BLaER1 (cell line): ENCODE data around the gene PCMT1.
"Not testable (repeated sequence)": the region's sequence is repeated elsewhere in the genome, so short reads cannot be mapped to it uniquely, and the experiment has no call there.

Experiments used
- H3K27ac ChIP-seq: shearing (Covaris generic); formaldehyde crosslinking; 2 replicates; pipeline ENCODE4 v1.8.1; 2022
- H3K27me3 ChIP-seq: shearing (Covaris generic); formaldehyde crosslinking; 2 replicates; pipeline ENCODE4 v1.8.1; 2022
- H3K36me3 ChIP-seq: shearing (Covaris generic); formaldehyde crosslinking; 2 replicates; pipeline ENCODE4 v1.8.1; 2022
- H3K4me1 ChIP-seq: shearing (Covaris generic); formaldehyde crosslinking; 2 replicates; pipeline ENCODE4 v1.8.1; 2022
- H3K4me2 ChIP-seq: shearing (Covaris generic); formaldehyde crosslinking; 2 replicates; pipeline ENCODE4 v1.8.1; 2022
- H3K4me3 ChIP-seq: shearing (Covaris generic); formaldehyde crosslinking; 2 replicates; pipeline ENCODE4 v1.8.1; 2022
- H3K9ac ChIP-seq: shearing (Covaris generic); formaldehyde crosslinking; 2 replicates; pipeline ENCODE4 v1.8.1; 2022
- H3K9me3 ChIP-seq: shearing (Covaris generic); formaldehyde crosslinking; 2 replicates; pipeline ENCODE4 v1.8.1; 2022
- H4K20me1 ChIP-seq: shearing (Covaris generic); formaldehyde crosslinking; 2 replicates; pipeline ENCODE4 v1.8.1; 2022
- Cebpa-rat ChIP-seq: shearing (Covaris generic); IDR thresholded peaks from 2 replicates; pipeline ENCODE4 v1.8.1; 2022

Gene PCMT1

DNA sequence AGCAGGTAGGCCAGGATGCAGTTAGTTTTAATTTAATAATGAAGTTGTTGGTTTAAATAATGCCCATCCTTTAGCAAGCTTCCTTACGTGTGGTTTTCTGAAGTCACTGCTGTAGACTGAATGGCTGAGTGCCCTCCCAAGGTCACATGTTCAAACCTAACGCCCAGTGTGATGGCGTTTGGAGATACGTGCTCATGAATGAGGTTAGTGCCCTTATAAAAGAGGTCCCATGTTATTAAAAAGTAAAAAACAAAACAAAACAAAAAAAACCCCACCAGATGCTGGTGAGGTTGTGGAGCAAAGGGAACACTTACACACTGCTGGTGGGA lies 98.4 kb downstream of the PCMT1 start:
- Histone ChIP-seq H3K4me2 (no peak overlapping the region), H3K27ac (no peak overlapping the region), H4K20me1 (no peaks in the 10 kb centered on the region), H3K27me3 (no peaks in the 10 kb centered on the region), H3K4me3 (no peak overlapping the region), H3K36me3 (no peaks in the 10 kb centered on the region), H3K4me1 (peaks cover 12% of the 10 kb centered on the region), H3K9ac (no peak overlapping the region), H3K9me3 (no peaks in the 10 kb centered on the region)
- TF ChIP-seq Cebpa-rat = no peak

DNA sequence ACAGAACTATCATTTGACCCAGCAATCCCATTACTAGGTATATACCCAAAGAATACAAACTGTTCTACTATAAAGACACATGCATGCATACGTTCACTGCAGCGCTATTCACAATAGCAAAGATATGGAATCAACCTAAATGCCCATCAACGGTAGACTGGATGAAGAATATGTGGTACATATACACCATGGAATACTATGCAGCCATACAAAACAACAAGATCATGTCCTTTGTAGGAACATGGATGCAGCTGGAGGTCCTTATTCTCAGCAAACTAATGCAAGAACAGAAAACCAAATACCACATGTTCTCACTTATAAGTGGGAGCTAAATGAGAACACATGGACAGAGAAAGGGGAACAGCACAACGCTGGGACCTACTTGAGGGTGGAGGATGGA lies 98.8 kb downstream of the PCMT1 start:
- H3K27ac ChIP-seq, H3K36me3 ChIP-seq: not testable (repeated sequence)

DNA sequence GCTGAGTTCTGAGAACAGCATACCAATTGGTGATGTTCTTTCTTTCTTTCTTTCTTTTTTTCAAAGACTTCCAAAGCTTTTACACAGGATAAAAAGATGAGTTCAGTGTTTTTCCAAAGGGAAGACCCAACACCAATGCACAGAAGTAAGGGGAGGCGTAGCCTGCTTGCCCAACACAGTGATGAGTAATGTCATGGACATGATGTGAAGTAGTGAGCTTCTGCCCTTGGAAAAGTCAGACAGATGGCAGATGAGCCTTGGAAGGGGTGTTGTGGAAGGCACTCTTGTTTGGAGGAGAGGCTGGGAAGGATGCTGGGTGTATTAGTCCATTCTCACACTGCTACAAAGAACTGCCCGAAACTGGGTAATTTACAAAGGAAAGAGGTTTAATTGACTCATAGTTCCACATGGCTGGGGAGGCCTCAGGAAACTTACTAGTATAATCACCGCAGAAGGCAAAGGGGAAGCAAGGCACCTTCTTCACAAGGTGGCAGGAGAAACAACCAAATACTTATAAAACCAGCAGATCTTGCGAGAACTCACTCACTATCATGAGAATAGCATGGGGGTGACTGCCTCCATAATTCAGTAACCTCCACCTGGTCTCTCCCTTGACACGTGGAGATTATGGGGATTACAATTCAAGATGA lies 102.0 kb downstream of the PCMT1 start:
- no peak overlapping the region for H3K4me3 ChIP-seq

More for the DNA sequence above, 98.8 kb downstream of the PCMT1 start:
- peaks cover 13% of the 10 kb centered on the region for H3K4me1 ChIP-seq
- H3K4me2 ChIP-seq, H4K20me1 ChIP-seq, H3K27me3 ChIP-seq, H3K9ac ChIP-seq, H3K9me3 ChIP-seq, H3K4me3 ChIP-seq: not testable (repeated sequence)

DNA sequence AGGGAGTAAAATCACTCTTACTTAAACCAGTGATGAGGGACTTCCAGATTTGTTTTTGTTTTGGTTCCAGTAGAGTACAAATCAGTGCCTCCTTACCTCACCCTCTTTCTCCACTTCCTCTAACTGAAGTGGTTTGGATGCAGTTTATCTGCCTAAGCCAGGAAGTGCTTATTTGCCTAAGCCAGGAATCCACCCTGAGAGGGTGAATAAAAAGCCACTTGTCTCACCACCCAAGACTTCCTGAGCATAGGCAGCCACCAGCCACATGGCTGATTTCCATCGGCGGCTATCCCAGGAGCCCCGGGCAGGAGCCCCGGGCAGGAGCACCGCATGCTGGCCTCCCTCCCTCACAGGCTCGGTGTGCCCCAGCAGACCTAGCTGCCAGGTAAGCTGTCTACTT lies 102.6 kb downstream of the PCMT1 start:
- no peaks in the 10 kb centered on the region for H3K9me3 ChIP-seq
- no peak overlapping the region for H3K27ac ChIP-seq
- peak overlapping the region; percentile 59 for H3K4me2 ChIP-seq
- no peak for TF ChIP-seq Cebpa-rat
- H3K4me3 ChIP-seq = no peak overlapping the region
- H3K36me3 ChIP-seq = no peaks in the 10 kb centered on the region
- peaks cover 13% of the 10 kb centered on the region for H3K4me1 ChIP-seq
- H3K27me3 ChIP-seq = no peaks in the 10 kb centered on the region
- peaks cover 10% of the 10 kb centered on the region; the same call in 1 of the 2 replicates for H4K20me1 ChIP-seq
- H3K9ac ChIP-seq = no peak overlapping the region

More for the DNA sequence above, 102.0 kb downstream of the PCMT1 start:
- Histone ChIP-seq H3K9me3 (no peaks in the 10 kb centered on the region), H3K27ac (no peak overlapping the region), H4K20me1 (peaks cover 4% of the 10 kb centered on the region; the same call in 1 of the 2 replicates), H3K4me1 (peaks cover 13% of the 10 kb centered on the region), H3K27me3 (no peaks in the 10 kb centered on the region), H3K4me2 (peak overlapping the region; percentile 59), H3K36me3 (no peaks in the 10 kb centered on the region), H3K9ac (no peak overlapping the region)
- no peak for TF ChIP-seq Cebpa-rat

DNA sequence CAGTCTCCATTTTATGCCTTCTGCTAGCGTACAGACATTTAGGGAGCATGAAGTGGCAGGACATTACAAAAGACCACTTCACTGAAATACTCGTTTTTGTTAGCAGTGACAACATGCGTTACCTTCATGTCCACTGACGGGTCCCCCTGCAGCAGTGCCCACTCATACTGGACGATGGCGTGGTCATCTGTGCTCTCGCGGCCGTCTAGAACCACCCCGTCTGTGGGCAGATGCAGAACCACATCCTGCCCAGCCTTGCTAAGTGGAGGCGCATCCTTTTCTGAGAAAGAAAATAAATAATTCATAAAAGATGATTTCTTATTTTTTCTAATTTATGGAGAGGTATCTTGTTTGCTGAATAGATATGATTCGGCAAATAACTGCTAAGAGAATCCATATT lies 103.3 kb downstream of the PCMT1 start:
- Histone ChIP-seq H3K4me1 (peaks cover 13% of the 10 kb centered on the region), H3K9me3 (no peaks in the 10 kb centered on the region), H3K27ac (no peak overlapping the region), H3K9ac (no peak overlapping the region), H3K36me3 (no peaks in the 10 kb centered on the region), H3K4me3 (no peak overlapping the region), H3K27me3 (no peaks in the 10 kb centered on the region), H3K4me2 (no peak overlapping the region), H4K20me1 (peaks cover 13% of the 10 kb centered on the region)
- no peak for TF ChIP-seq Cebpa-rat

DNA sequence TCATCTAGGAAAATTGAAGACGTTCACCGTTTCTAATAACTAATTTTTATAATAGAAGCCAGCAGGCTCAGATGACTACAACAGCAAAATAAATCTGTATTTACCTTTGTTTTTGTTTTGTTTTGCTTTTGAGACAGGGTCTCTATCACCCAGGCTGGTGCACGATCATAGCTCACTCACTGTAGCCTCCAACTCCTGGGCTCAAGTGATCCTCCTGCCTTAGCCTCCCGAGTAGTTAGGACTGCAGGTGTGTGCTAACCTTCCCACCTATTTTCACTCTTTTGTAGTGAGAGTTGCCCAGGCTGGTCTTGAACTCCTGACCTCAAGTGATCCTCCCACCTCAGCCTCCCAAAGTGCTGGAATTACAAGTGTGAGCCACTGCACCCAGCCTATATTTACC lies 104.5 kb downstream of the PCMT1 start:
- H3K4me3 ChIP-seq = not testable (repeated sequence)

DNA sequence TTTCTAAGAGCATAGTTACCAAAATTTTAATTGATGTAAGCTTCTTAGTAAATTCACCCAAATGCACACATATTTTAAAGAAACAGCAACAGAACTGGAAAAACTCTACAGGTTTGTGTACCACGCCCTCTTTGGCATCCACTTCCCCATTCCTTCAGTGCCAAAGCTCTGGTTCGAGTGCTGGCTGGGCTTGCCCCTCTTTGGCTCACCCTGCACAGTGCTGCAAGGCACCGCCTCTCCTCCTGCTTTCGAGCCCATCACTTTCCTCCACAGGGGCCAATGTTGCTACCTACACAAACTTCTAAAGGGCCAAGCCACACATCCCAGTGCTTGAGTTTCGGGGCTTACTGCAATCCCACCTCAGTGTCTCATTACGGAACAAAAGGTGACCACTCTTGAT lies 105.0 kb downstream of the PCMT1 start:
- no peak overlapping the region for H3K27ac ChIP-seq
- no peaks in the 10 kb centered on the region for H3K36me3 ChIP-seq
- no peaks in the 10 kb centered on the region for H3K9me3 ChIP-seq
- no peak overlapping the region for H3K9ac ChIP-seq
- no peak for TF ChIP-seq Cebpa-rat
- no peak overlapping the region for H3K4me2 ChIP-seq
- no peak overlapping the region for H3K4me3 ChIP-seq
- H3K4me1 ChIP-seq = peaks cover 13% of the 10 kb centered on the region
- H3K27me3 ChIP-seq = no peaks in the 10 kb centered on the region
- peaks cover 13% of the 10 kb centered on the region for H4K20me1 ChIP-seq

More for the DNA sequence above, 104.5 kb downstream of the PCMT1 start:
- not testable (repeated sequence) for H3K9me3 ChIP-seq, H3K27ac ChIP-seq, H3K4me2 ChIP-seq, H3K9ac ChIP-seq, H3K36me3 ChIP-seq, H3K27me3 ChIP-seq
- Histone ChIP-seq H3K4me1 (peaks cover 13% of the 10 kb centered on the region), H4K20me1 (peaks cover 13% of the 10 kb centered on the region)

DNA sequence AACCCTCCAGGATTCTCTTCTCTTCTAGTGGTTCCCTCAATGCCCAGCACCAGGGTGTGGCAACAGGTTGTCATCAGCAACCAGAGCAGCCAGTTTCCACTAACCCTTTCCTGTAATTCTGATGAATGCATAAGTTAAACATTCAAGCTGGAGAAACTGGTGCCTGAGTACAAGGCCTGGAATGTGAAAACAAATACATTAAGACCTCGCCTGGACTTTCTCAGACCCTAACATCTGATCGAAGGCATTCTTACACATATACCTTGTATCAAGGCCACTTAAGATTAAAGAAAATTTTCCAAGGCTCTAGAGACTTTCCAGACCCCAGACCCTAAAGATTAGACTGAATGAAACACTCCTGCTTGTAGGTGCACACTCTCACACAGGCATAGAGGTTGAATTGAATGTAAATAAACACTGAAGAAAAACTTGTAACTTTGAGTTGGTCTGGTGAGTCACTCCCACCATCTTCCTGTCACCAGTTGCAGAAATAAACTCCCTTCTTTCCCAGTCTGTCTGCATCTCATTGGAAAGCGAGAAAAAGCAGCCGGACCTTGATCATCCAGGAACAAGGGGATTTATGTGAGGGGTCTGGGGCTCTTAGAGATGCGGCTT lies 105.6 kb downstream of the PCMT1 start:
- no peak for TF ChIP-seq Cebpa-rat
- H3K9me3 ChIP-seq = no peaks in the 10 kb centered on the region
- H3K36me3 ChIP-seq = no peaks in the 10 kb centered on the region
- H3K4me1 ChIP-seq = peaks cover 13% of the 10 kb centered on the region
- peaks cover 13% of the 10 kb centered on the region for H4K20me1 ChIP-seq
- no peak overlapping the region for H3K27ac ChIP-seq
- no peak overlapping the region for H3K4me2 ChIP-seq
- H3K27me3 ChIP-seq = no peaks in the 10 kb centered on the region
- H3K4me3 ChIP-seq = no peak overlapping the region
- H3K9ac ChIP-seq = no peak overlapping the region

DNA sequence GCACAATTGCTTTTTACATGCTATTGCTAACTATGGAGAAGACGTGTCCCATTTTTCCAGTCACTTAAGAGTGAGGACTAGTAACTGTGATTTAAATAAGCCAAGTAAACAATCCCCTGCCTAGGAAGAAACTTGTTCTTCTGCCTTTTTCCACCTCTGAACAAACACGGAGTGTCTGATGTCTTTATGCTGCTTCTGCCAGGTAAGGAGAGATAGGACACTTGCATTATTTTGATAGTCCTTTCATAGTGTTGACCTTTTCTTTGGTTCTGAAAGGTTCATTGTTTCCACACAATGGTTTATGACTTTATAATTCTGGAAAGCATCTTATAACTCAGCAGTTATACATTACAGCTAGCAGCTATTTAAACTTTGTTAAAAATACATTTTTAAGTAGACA lies 106.2 kb downstream of the PCMT1 start:
- Histone ChIP-seq H4K20me1 (peaks cover 16% of the 10 kb centered on the region), H3K27ac (no peak overlapping the region), H3K9me3 (no peaks in the 10 kb centered on the region), H3K9ac (no peak overlapping the region), H3K4me1 (peaks cover 15% of the 10 kb centered on the region), H3K4me3 (no peak overlapping the region), H3K27me3 (no peaks in the 10 kb centered on the region), H3K4me2 (no peak overlapping the region), H3K36me3 (no peaks in the 10 kb centered on the region)
- no peak for TF ChIP-seq Cebpa-rat

DNA sequence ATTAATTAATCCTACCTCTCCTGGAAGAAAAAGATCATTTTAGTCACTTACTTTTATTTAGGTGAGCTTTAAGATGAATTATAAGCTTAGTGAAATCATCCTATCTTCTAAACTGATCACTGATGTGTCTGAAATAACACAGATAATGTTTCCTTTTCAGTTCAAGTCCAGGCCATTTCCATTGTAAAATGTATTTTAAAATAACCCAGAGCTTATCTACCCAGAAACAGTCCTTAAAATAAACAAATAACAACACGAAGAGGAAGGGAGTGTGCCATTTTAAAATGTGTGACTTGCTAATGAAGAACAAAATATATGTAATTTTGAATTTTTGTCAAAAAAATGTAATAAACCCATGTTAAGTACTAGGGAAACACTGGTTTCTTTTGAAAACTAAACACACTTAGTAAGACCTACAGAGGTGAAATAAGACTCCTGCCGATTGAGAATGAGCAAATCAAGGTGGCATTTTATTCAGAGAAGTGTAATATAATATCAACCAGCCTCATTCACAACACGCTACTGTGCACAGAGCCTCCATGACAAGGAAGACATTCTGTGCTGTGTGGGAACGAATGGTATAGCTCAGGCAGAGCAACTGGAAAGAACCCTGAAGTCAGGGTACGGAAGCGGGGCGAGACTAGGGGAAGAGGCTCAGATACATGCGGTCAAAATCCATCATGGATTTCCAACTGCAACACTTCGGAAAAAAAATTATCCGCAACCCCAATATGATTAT lies 106.9 kb downstream of the PCMT1 start:
- no peak for TF ChIP-seq Cebpa-rat
- no peak overlapping the region for H3K4me2 ChIP-seq
- H3K9me3 ChIP-seq = no peaks in the 10 kb centered on the region
- H3K27me3 ChIP-seq = no peaks in the 10 kb centered on the region
- H4K20me1 ChIP-seq = peaks cover 23% of the 10 kb centered on the region
- H3K4me3 ChIP-seq = no peak overlapping the region
- H3K9ac ChIP-seq = no peak overlapping the region
- H3K36me3 ChIP-seq = no peaks in the 10 kb centered on the region
- H3K27ac ChIP-seq = no peak overlapping the region
- H3K4me1 ChIP-seq = peaks cover 22% of the 10 kb centered on the region
